ENCODE measurements around the gene ACY1. TPM values are rescaled to one million over a fixed set of nuclear protein-coding genes. Genes with fewer than 3 reads are reported as not detected.
"Not testable (repeated sequence)": the region's sequence is repeated elsewhere in the genome, so short reads cannot be mapped to it uniquely, and the experiment has no call there.

Gene ACY1
- total RNA-seq, 6 experiments from 2014 or later, result 223 to 479 (median 297) TPM

- WGBS (ENCODE audit: insufficient coverage, low coverage, low lambda C conversion rate, missing lambda C conversion rate), result 100% methylated on average over 1 of the region's 11 CpGs
- no peaks in the 10 kb centered on the region for H3K9me3 ChIP-seq
- intact Hi-C loops (cut with DNase I), result no loop called here
- TF ChIP-seq CTCF (IDR thresholded peaks at IDR 0.05), result no peak
- no peak overlapping the region for H3K4me3 ChIP-seq
- H3K27me3 ChIP-seq, result no peaks in the 10 kb centered on the region
- no peaks in the 10 kb centered on the region for H3K36me3 ChIP-seq
- DNase-seq, result no peak
- no peak overlapping the region for H3K27ac ChIP-seq
- no peak for ATAC-seq
- H3K4me1 ChIP-seq, result peaks cover 0 to 6% (median 0%) of the 10 kb centered on the region in 4 donors
These were observed 49.5 kb downstream of the ACY1 start for GRCh38 chr3:52032702-52033408.

DNA sequence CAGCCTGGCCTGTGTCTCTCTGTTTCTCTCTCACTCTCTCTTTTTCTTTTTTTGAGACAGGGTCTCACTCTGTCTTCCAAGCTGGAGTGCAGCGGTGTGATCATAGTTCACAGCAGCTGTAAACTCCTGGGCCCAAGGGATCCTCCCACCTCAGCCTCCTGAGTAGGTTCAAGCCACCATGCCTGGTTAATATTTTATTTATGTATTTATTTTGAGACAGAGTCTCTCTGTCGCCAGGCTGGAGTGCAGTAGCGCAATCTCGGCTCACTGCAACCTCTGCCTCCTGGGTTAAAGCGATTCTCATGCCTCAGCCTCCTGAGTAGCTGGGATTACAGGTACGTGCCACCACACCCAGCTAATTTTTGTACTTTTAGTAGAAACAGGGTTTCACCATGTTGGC is 50.4 kb downstream of the ACY1 start:
- H3K9me3 ChIP-seq; H3K27ac ChIP-seq; H3K4me3 ChIP-seq; DNase-seq; H3K4me1 ChIP-seq; intact Hi-C loops (cut with DNase I); H3K36me3 ChIP-seq; H3K27me3 ChIP-seq: not testable (repeated sequence)
- 66% methylated on average over 6 of the region's 6 CpGs for WGBS (ENCODE audit: insufficient coverage, low coverage, low lambda C conversion rate, missing lambda C conversion rate)
- ATAC-seq, result peak in 3 of 4 donors; percentile 50 to 77 (median 68)

GRCh38 chr3:52034212-52034611 is 50.9 kb downstream of the ACY1 start:
- WGBS (ENCODE audit: insufficient coverage, low coverage, low lambda C conversion rate, missing lambda C conversion rate), result 62% methylated on average over 4 of the region's 5 CpGs
- ATAC-seq, result peak in 2 of 4 donors; percentile 23 to 57
- intact Hi-C loops (cut with DNase I), result no loop called here

DNA sequence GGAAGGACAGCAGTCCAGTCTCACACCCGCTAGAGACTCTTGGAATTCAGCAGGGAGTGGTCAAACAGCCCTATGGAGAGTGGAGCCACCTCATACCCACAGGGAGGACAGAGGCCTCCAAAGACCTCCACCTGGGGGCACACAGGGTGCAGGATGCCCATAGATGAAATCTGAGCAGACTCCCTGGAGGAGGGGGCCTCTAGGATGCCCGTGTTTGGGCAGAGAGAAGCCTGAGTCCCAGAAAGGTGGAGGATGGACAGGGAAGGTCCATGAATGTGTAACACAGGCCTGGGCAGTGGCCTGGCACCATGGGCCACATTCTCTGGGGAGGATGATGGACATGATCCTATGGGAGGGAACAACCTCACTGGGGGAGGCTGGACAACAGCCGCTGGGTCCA is 51.3 kb downstream of the ACY1 start:
- WGBS (ENCODE audit: insufficient coverage, low coverage, low lambda C conversion rate, missing lambda C conversion rate), result no CpG with 5 or more reads among the region's 3 CpGs
- Histone ChIP-seq H3K4me3 (no peak overlapping the region), H3K4me1 (peaks cover 0 to 8% (median 0%) of the 10 kb centered on the region in 4 donors), H3K27me3 (no peaks in the 10 kb centered on the region), H3K9me3 (no peaks in the 10 kb centered on the region), H3K36me3 (no peaks in the 10 kb centered on the region), H3K27ac (no peak overlapping the region)
- no peak for TF ChIP-seq POLR2A (IDR thresholded peaks at IDR 0.05)
- TF ChIP-seq CTCF (IDR thresholded peaks at IDR 0.05), result no peak
- intact Hi-C loops (cut with DNase I), result no loop called here
- ATAC-seq, result no peak
- DNase-seq, result no peak

More at GRCh38 chr3:52034212-52034611, 50.9 kb downstream of the ACY1 start:
- no peaks in the 10 kb centered on the region for H3K36me3 ChIP-seq
- DNase-seq, result no peak
- H3K9me3 ChIP-seq, result no peaks in the 10 kb centered on the region
- H3K4me1 ChIP-seq, result peaks cover 0 to 6% (median 0%) of the 10 kb centered on the region in 4 donors
- H3K4me3 ChIP-seq, result no peak overlapping the region
- H3K27me3 ChIP-seq, result no peaks in the 10 kb centered on the region
- no peak for TF ChIP-seq POLR2A (IDR thresholded peaks at IDR 0.05)
- no peak for TF ChIP-seq CTCF (IDR thresholded peaks at IDR 0.05)
- no peak overlapping the region for H3K27ac ChIP-seq

DNA sequence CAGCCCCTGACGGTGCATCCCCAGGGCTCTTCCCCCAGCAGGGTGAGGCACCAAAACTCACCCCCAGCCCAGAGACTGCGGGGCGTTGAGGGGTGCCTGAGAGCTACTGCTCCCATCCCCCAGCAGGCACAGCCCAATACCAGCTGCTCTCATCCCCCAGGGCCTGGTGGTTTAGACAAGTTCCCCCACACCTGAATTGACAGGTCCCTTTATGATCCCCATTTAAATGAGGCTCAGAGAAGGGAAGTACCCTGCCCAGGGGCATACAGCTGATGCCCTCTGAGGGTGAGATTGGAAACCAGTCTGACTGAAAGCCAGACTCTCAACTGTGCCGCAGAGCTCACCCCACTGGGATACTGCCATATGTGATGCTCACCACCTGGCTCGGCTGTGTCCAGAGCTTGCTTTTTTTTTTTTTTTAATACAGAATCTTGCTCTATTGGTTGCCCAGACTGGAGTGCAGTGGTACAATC is 52.9 kb downstream of the ACY1 start:
- Histone ChIP-seq H3K4me3 (no peak overlapping the region), H3K27me3 (no peaks in the 10 kb centered on the region), H3K9me3 (no peaks in the 10 kb centered on the region), H3K4me1 (peaks cover 0 to 14% (median 0%) of the 10 kb centered on the region in 4 donors), H3K27ac (no peak overlapping the region), H3K36me3 (no peaks in the 10 kb centered on the region)
- ATAC-seq, result no peak
- no peak for TF ChIP-seq CTCF (IDR thresholded peaks at IDR 0.05)
- TF ChIP-seq POLR2A (IDR thresholded peaks at IDR 0.05), result no peak
- no peak for DNase-seq
- WGBS (ENCODE audit: insufficient coverage, low coverage, low lambda C conversion rate, missing lambda C conversion rate), result 83% methylated on average over 1 of the region's 5 CpGs
- intact Hi-C loops (cut with DNase I), result no loop called here

All from right lobe of liver (tissue), 6 donors.